ENCODE measurements around the gene NRCAM. TPM values are rescaled to one million over a fixed set of nuclear protein-coding genes. Genes with fewer than 3 reads are reported as not detected.

The NRCAM gene
- total and polyA plus RNA-seq, 2 of the 8 experiments (the other 6 are each of a cell fraction or from before 2014, with no cell fraction given), result 2.7 to 3.8 TPM

DNA sequence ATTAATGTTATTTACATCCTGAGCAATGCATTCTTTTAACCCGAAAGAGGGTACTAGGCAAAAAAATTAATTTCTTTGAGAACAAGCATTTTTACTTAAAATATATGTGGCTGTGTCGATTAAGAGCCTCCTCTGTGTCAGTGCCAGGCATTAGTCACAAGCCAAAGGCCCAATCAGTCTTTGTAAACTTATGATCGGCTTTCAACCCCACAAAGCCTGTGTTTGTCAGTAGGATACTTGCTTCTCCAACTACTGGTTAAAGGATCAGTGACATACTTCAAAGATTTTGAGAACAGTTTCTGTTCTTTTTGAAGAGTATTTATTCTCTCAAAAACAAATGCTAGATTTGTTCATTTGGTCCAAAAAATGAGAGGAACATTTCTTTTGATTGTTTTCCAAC is 159.3 kb downstream of the NRCAM start (continued):
- TF ChIP-seq TAF1 (IDR thresholded peaks at IDR 0.05; ENCODE audit: low read depth, low read length), result no peak

DNA sequence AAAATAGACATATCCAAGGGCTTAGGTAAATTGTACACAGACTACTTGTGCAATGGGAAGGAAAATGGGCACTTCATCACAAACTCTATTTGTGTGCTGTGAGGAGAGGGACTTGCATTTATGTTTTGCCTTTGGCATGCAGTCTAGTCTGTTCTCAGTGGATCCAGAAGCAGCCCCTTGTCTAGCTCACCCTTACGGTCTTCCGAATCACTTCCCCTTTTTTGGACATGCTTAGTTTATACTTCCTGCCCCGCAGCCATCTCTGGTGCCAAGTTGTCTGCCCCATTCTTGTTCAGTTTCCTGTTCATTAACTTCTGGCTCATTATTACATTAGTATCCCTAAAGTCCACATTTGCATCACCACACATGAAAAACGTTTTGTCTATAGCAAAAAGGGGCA is 161.6 kb downstream of the NRCAM start:
- H3K56ac ChIP-seq (replicated peaks; ENCODE audit: insufficient read length, low read depth, low read length), result no peak overlapping the region
- no peak for DNase-seq (ENCODE audit: low read depth in 1 of 2, low spot score in 2 of 2)
- POLR2A ChIA-PET (ENCODE audit: partially characterized antibody), result no interaction called here
- no peaks in the 10 kb centered on the region for H3K9me3 ChIP-seq (ENCODE audit: insufficient read depth in 2 of 2, low read depth in 1 of 2, low read length in 1 of 2)
- no peak overlapping the region for H2BK12ac ChIP-seq (ENCODE audit: low read depth, low read length)
- no peak overlapping the region for H4K5ac ChIP-seq (ENCODE audit: insufficient read length, low read depth, low read length)
- no peak overlapping the region for H2BK15ac ChIP-seq (ENCODE audit: low read length)
- H3K18ac ChIP-seq (ENCODE audit: extremely low read depth, low read length), result no peak overlapping the region
- H2BK20ac ChIP-seq (ENCODE audit: low read length), result no peak overlapping the region
- no peak overlapping the region for H2AFZ ChIP-seq (ENCODE audit: low read length)
- no peak overlapping the region for H4K91ac ChIP-seq (replicated peaks; ENCODE audit: insufficient read length, low read length)
- H3K79me1 ChIP-seq (ENCODE audit: low read depth, low read length), result no peaks in the 10 kb centered on the region
- no peaks in the 10 kb centered on the region for H3K27me3 ChIP-seq (replicated peaks in 1 of 4; ENCODE audit: control insufficient read depth in 3 of 4, extremely low read depth in 1 of 4, insufficient read depth in 3 of 4, low read length in 3 of 4)
- no peak overlapping the region for H2BK120ac ChIP-seq (replicated peaks; ENCODE audit: low read depth, low read length)
- H3K4me1 ChIP-seq (replicated peaks in 1 of 4; ENCODE audit: control insufficient read depth in 3 of 4, insufficient read depth in 4 of 4, low read length in 3 of 4), result peaks cover 0 to 5% (median 0%) of the 10 kb centered on the region in 4 experiments; a peak in 1 of 7 replicates
- H3K14ac ChIP-seq (ENCODE audit: insufficient read length), result no peak overlapping the region
- CTCF ChIA-PET (ENCODE audit: partially characterized antibody), result no interaction called here
- H3K23me2 ChIP-seq (ENCODE audit: low read depth, low read length), result no peaks in the 10 kb centered on the region
- TF ChIP-seq POU5F1 (IDR thresholded peaks at IDR 0.05; ENCODE audit: low read depth, low read length) (no peak), FOSL1 (IDR thresholded peaks at IDR 0.05; ENCODE audit: insufficient read depth, low read depth, low read length) (no peak), JUN (IDR thresholded peaks at IDR 0.05; ENCODE audit: low read depth, low read length) (no peak), ASH2L (IDR thresholded peaks at IDR 0.05; ENCODE audit: low read length) (no peak)
- TF ChIP-seq, protein P1, sequence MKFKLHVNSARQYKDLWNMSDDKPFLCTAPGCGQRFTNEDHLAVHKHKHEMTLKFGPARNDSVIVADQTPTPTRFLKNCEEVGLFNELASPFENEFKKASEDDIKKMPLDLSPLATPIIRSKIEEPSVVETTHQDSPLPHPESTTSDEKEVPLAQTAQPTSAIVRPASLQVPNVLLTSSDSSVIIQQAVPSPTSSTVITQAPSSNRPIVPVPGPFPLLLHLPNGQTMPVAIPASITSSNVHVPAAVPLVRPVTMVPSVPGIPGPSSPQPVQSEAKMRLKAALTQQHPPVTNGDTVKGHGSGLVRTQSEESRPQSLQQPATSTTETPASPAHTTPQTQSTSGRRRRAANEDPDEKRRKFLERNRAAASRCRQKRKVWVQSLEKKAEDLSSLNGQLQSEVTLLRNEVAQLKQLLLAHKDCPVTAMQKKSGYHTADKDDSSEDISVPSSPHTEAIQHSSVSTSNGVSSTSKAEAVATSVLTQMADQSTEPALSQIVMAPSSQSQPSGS (IDR thresholded peaks at IDR 0.05; ENCODE audit: low read length), result no peak
- H3K79me2 ChIP-seq (ENCODE audit: control insufficient read depth in 1 of 2, insufficient read depth in 2 of 2, low read length in 2 of 2), result no peaks in the 10 kb centered on the region
- H2BK5ac ChIP-seq (ENCODE audit: low read depth, low read length), result no peak overlapping the region
- no peak overlapping the region for H3K4me3 ChIP-seq (ENCODE audit: extremely low read depth in 1 of 4, insufficient read depth in 2 of 4, low read depth in 3 of 4, low read length in 4 of 4)
- H2AK5ac ChIP-seq (ENCODE audit: low read depth, low read length), result no peak overlapping the region
- no peaks in the 10 kb centered on the region for H4K20me1 ChIP-seq (replicated peaks in 1 of 2; ENCODE audit: control insufficient read depth in 1 of 2, insufficient read depth in 2 of 2, low read length in 2 of 2)
- no peaks in the 10 kb centered on the region for H3K36me3 ChIP-seq (ENCODE audit: control insufficient read depth in 2 of 4, insufficient read depth in 4 of 4, low read length in 3 of 4)
- H3K27ac ChIP-seq (ENCODE audit: low read depth, low read length), result no peak overlapping the region
- H3K4ac ChIP-seq (replicated peaks; ENCODE audit: insufficient read length, low read depth, low read length), result no peak overlapping the region
- 90% methylated on average over 4 of the region's 4 CpGs; no CpG with 5 or more reads in 1 of the 2 experiments for WGBS, 2 experiments (ENCODE audit: extremely low coverage in 1 of 2, insufficient coverage in 1 of 2, insufficient read length in 1 of 2, insufficient replicate concordance in 2 of 2, low coverage in 1 of 2, low lambda C conversion rate in 2 of 2, missing lambda C conversion rate in 1 of 2)
- no peak overlapping the region for H3K23ac ChIP-seq (ENCODE audit: insufficient read length)
- H4K8ac ChIP-seq (ENCODE audit: extremely low read depth, insufficient read depth, low read length), result no peak overlapping the region
- FAIRE-seq, result no peak
- H3K4me2 ChIP-seq (ENCODE audit: insufficient read depth in 1 of 2, low read depth in 2 of 2, low read length in 2 of 2), result no peak overlapping the region
- H3K9ac ChIP-seq (replicated peaks in 1 of 4; ENCODE audit: extremely low read depth in 1 of 4, low read depth in 3 of 4, low read length in 3 of 4), result no peak overlapping the region

Measured in H1 (cell line).